Stimulated activated CD4-positive, alpha-beta T cell treated with anti-CD3 and anti-CD28 coated beads, Interleukin-4, amount 100 ng/mL, for 1 hour (primary cell): ENCODE results near the gene ARHGAP42.

ENCODE experiments used
- DNase-seq: peaks from one replicate; pipeline ENCODE4 v3.0.0-alpha.2; 2020

Gene ARHGAP42

GRCh38 chr11:100928426-100928825 lies 241.3 kb downstream of the ARHGAP42 start:
- no peak for DNase-seq

- DNase-seq = no peak
Observed at GRCh38 chr11:100929377-100929776, 242.3 kb downstream of the ARHGAP42 start.

- no peak for DNase-seq
Observed at GRCh38 chr11:100930185-100930778, 243.2 kb downstream of the ARHGAP42 start.

- DNase-seq = no peak
Observed at GRCh38 chr11:100932474-100933100, 245.5 kb downstream of the ARHGAP42 start.

- DNase-seq = no peak
Observed at GRCh38 chr11:100936781-100937180, 249.7 kb downstream of the ARHGAP42 start.

- no peak for DNase-seq
Observed at GRCh38 chr11:100939571-100939970, 252.5 kb downstream of the ARHGAP42 start.

GRCh38 chr11:100940111-100940510 lies 253.0 kb downstream of the ARHGAP42 start:
- DNase-seq = no peak

GRCh38 chr11:100941033-100941432 lies 253.9 kb downstream of the ARHGAP42 start:
- DNase-seq = no peak

GRCh38 chr11:100942016-100942415 lies 254.9 kb downstream of the ARHGAP42 start:
- no peak for DNase-seq

- no peak for DNase-seq
Observed at GRCh38 chr11:100948936-100949335, 261.8 kb downstream of the ARHGAP42 start.

- no peak for DNase-seq
Observed at GRCh38 chr11:100949443-100949842, 262.4 kb downstream of the ARHGAP42 start.

GRCh38 chr11:100955318-100955717 lies 268.2 kb downstream of the ARHGAP42 start:
- no peak for DNase-seq

- no peak for DNase-seq
Observed at GRCh38 chr11:100956351-100956750, 269.3 kb downstream of the ARHGAP42 start.

GRCh38 chr11:100957499-100957898 lies 270.4 kb downstream of the ARHGAP42 start:
- no peak for DNase-seq

- no peak for DNase-seq
Observed at GRCh38 chr11:100961633-100962032, 274.5 kb downstream of the ARHGAP42 start.

- no peak for DNase-seq
Observed at GRCh38 chr11:100963375-100963774, 276.3 kb downstream of the ARHGAP42 start.

GRCh38 chr11:100964435-100964834 lies 277.3 kb downstream of the ARHGAP42 start:
- DNase-seq = no peak

GRCh38 chr11:100965346-100965745 lies 278.3 kb downstream of the ARHGAP42 start:
- no peak for DNase-seq

GRCh38 chr11:100966366-100966765 lies 279.3 kb downstream of the ARHGAP42 start:
- DNase-seq = no peak

- DNase-seq = no peak
Observed at GRCh38 chr11:100969008-100969407, 281.9 kb downstream of the ARHGAP42 start.

- no peak for DNase-seq
Observed at GRCh38 chr11:100970283-100971164, 283.4 kb downstream of the ARHGAP42 start.

- no peak for DNase-seq
Observed at GRCh38 chr11:100972046-100972445, 285.0 kb downstream of the ARHGAP42 start.

- no peak for DNase-seq
Observed at GRCh38 chr11:100978442-100978841, 291.4 kb downstream of the ARHGAP42 start.

GRCh38 chr11:100978939-100979338 lies 291.9 kb downstream of the ARHGAP42 start:
- no peak for DNase-seq
